Astrocyte of the spinal cord (primary cell): ENCODE measurements around the gene NDUFS7.

Experiments
- DNase-seq: peaks from one replicate; pipeline ENCODE4 v3.0.0; 2011; ENCODE audit warnings: low read depth, low spot score
- H3K4me3 ChIP-seq: 2 replicates; pipeline ENCODE4 v1.5.1; 2011; ENCODE audit warnings: low read depth, mild to moderate bottlenecking, low read length, moderate library complexity
- CTCF ChIP-seq: IDR thresholded peaks from 2 replicates; pipeline ENCODE4 v1.5.1; 2012; ENCODE audit warnings: low read depth, mild to moderate bottlenecking, low read length, inconsistent platforms
- in situ Hi-C: cut with HindIII; loops from 2 replicates; pipeline ENCODE4 v1.10.0; 2017; ENCODE audit warnings: low sequenced_read_pairs

Gene NDUFS7

GRCh38 chr19:1364070-1364704 lies 19.5 kb upstream of the NDUFS7 start:
- peak; percentile 23 for DNase-seq
- TF ChIP-seq CTCF: peak; percentile 38
- no peak overlapping the region for H3K4me3 ChIP-seq
- in situ Hi-C loops: no loop called here

GRCh38 chr19:1365319-1366269 lies 18.1 kb upstream of the NDUFS7 start:
- no peak overlapping the region for H3K4me3 ChIP-seq
- in situ Hi-C loops: no loop called here
- no peak for TF ChIP-seq CTCF
- no peak for DNase-seq

GRCh38 chr19:1366296-1366695 lies 17.4 kb upstream of the NDUFS7 start:
- no peak overlapping the region for H3K4me3 ChIP-seq
- TF ChIP-seq CTCF: no peak
- DNase-seq: no peak
- in situ Hi-C loops: no loop called here

- in situ Hi-C loops: no loop called here
- H3K4me3 ChIP-seq: no peak overlapping the region
- no peak for DNase-seq
- TF ChIP-seq CTCF: no peak
These were observed 16.5 kb upstream of the NDUFS7 start for GRCh38 chr19:1366899-1367870.

GRCh38 chr19:1369214-1369805 lies 14.4 kb upstream of the NDUFS7 start:
- no peak overlapping the region for H3K4me3 ChIP-seq
- TF ChIP-seq CTCF: no peak

More at GRCh38 chr19:1369214-1369805, 14.4 kb upstream of the NDUFS7 start:
- in situ Hi-C loops: no loop called here
- no peak for DNase-seq
